ENCODE data around the gene ZMAT5. TPM values are rescaled to one million over a fixed set of nuclear protein-coding genes. Genes with fewer than 3 reads are reported as not detected.

ZMAT5 gene
- total and polyA plus RNA-seq, 2 of the 13 experiments (the other 11 are each of a cell fraction or from before 2014, with no cell fraction given) = 20.7 to 27.8 TPM

DNA sequence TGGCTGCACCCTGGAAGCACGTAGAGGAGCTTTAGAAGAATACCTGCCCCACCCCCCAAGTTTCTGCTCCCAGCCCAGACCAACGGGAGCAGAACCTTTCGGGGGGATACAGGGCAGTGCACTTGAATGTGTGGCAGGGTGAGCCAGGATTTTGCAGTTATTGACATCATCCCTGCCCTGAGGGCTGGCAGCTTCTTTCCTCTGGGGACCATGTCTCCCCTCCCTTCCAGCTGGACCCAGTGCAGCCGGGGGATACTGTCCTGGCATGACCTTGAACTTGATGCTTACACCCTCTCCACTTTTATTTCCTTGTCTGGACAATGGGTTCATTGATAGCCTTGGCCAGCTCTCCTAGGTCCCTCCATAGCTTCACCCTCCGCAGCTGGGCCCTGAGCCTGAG lies 51.1 kb downstream of the ZMAT5 start:
- BruUV-seq (replicated peaks) = no TSS peak
- Histone ChIP-seq H3K4me1 (ENCODE audit: insufficient read depth, low read length) (peaks cover 11% of the 10 kb centered on the region; the same call in 1 of the 2 replicates), H3K27ac (ENCODE audit: extremely low read length, insufficient read depth, low read length) (no peak overlapping the region), H3K4me2 (ENCODE audit: low read depth, low read length) (no peak overlapping the region), H3K9me3 (ENCODE audit: low read length) (no peaks in the 10 kb centered on the region), H2AFZ (ENCODE audit: low read length) (no peak overlapping the region), H4K20me1 (ENCODE audit: insufficient read depth, low read length) (peaks cover 20% of the 10 kb centered on the region; the same call in 1 of the 2 replicates), H3K27me3 (ENCODE audit: control insufficient read depth in 1 of 2, insufficient read depth in 2 of 2, low read length in 2 of 2) (peaks cover 14 to 60% of the 10 kb centered on the region in 2 experiments), H3K79me2 (ENCODE audit: insufficient read depth, low read length) (no peaks in the 10 kb centered on the region), H3K4me3 (replicated peaks in 1 of 3; ENCODE audit: insufficient read depth in 1 of 3, low read depth in 2 of 3, low read length in 3 of 3) (no peak overlapping the region), H3K9ac (ENCODE audit: insufficient read depth, low read depth, low read length) (no peak overlapping the region), H3K36me3 (replicated peaks in 1 of 2; ENCODE audit: control insufficient read depth in 1 of 2, insufficient read depth in 2 of 2, low read length in 2 of 2) (no peaks in the 10 kb centered on the region)
- in situ Hi-C loops (cut with HindIII; ENCODE audit: extremely low pct_ligation_motif_present, low pct_unique_long_range_greater_than_20kb) (no loop called here), intact Hi-C loops (cut with micrococcal nuclease; ENCODE audit: unreplicated experiment) (no loop called here)
- FAIRE-seq (no peak), ATAC-seq (no peak), DNase-seq (ENCODE audit: low spot score) (no peak)
- WGBS (ENCODE audit: low lambda C conversion rate) = 33% methylated on average over 4 of the region's 5 CpGs
- TF ChIP-seq, protein P1, sequence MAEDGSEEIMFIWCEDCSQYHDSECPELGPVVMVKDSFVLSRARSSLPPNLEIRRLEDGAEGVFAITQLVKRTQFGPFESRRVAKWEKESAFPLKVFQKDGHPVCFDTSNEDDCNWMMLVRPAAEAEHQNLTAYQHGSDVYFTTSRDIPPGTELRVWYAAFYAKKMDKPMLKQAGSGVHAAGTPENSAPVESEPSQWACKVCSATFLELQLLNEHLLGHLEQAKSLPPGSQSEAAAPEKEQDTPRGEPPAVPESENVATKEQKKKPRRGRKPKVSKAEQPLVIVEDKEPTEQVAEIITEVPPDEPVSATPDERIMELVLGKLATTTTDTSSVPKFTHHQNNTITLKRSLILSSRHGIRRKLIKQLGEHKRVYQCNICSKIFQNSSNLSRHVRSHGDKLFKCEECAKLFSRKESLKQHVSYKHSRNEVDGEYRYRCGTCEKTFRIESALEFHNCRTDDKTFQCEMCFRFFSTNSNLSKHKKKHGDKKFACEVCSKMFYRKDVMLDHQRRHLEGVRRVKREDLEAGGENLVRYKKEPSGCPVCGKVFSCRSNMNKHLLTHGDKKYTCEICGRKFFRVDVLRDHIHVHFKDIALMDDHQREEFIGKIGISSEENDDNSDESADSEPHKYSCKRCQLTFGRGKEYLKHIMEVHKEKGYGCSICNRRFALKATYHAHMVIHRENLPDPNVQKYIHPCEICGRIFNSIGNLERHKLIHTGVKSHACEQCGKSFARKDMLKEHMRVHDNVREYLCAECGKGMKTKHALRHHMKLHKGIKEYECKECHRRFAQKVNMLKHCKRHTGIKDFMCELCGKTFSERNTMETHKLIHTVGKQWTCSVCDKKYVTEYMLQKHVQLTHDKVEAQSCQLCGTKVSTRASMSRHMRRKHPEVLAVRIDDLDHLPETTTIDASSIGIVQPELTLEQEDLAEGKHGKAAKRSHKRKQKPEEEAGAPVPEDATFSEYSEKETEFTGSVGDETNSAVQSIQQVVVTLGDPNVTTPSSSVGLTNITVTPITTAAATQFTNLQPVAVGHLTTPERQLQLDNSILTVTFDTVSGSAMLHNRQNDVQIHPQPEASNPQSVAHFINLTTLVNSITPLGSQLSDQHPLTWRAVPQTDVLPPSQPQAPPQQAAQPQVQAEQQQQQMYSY (CRISPR knock-in tag; IDR thresholded peaks at IDR 0.05) = no peak
- TF ChIP-seq, protein P2, sequence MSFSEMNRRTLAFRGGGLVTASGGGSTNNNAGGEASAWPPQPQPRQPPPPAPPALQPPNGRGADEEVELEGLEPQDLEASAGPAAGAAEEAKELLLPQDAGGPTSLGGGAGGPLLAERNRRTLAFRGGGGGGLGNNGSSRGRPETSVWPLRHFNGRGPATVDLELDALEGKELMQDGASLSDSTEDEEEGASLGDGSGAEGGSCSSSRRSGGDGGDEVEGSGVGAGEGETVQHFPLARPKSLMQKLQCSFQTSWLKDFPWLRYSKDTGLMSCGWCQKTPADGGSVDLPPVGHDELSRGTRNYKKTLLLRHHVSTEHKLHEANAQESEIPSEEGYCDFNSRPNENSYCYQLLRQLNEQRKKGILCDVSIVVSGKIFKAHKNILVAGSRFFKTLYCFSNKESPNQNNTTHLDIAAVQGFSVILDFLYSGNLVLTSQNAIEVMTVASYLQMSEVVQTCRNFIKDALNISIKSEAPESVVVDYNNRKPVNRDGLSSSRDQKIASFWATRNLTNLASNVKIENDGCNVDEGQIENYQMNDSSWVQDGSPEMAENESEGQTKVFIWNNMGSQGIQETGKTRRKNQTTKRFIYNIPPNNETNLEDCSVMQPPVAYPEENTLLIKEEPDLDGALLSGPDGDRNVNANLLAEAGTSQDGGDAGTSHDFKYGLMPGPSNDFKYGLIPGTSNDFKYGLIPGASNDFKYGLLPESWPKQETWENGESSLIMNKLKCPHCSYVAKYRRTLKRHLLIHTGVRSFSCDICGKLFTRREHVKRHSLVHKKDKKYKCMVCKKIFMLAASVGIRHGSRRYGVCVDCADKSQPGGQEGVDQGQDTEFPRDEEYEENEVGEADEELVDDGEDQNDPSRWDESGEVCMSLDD (CRISPR knock-in tag; IDR thresholded peaks at IDR 0.05; ENCODE audit: borderline replicate concordance) = no peak
- TF ChIP-seq ZBTB20 (CRISPR knock-in tag; IDR thresholded peaks at IDR 0.05; ENCODE audit: borderline replicate concordance, low read depth) = no peak
- no peak for TF ChIP-seq ZNF879 (CRISPR knock-in tag; IDR thresholded peaks at IDR 0.05)
- no peak for TF ChIP-seq ZNF790 (CRISPR knock-in tag; IDR thresholded peaks at IDR 0.05; ENCODE audit: borderline replicate concordance)
- TF ChIP-seq ADNP (CRISPR knock-in tag; IDR thresholded peaks at IDR 0.05) = no peak
- TF ChIP-seq PHF5A (CRISPR knock-in tag; IDR thresholded peaks at IDR 0.05; ENCODE audit: low read depth, unreplicated experiment) = no peak
- CTCF ChIA-PET (ENCODE audit: low intra/inter-chr PET ratio, low total read pairs) = no interaction called here
- POLR2A ChIA-PET = no interaction called here
